Endothelial cell of umbilical vein (primary cell): ENCODE results near the gene SGSM1. TPM values are rescaled to one million over a fixed set of nuclear protein-coding genes. Genes with fewer than 3 reads are reported as not detected.

Experiments
- BruUV-seq: library from RNA; stranded (reverse); fragments of 400-500 nt; replicated peaks from 2 replicates; lab custom pipeline; 2021; lab: Mats Ljungman, UMichigan
- CTCF ChIA-PET: fragments of 300-600, 350-600 bp; sonication (Branson Sonifier 250); formaldehyde crosslinking; loops from one replicate; lab custom pipeline; 2021; ENCODE audit warnings: antibody characterized with exemption, inconsistent platforms; lab: Charles Lee
- POLR2A ChIA-PET: fragments of 300-600, 350-600 bp; sonication (Branson Sonifier 250); formaldehyde crosslinking; loops from one replicate; lab custom pipeline; 2021; ENCODE audit warnings: antibody characterized with exemption, inconsistent platforms; lab: Charles Lee
- DNase-seq: peaks from one replicate; pipeline ENCODE4 v3.0.0-alpha.2; 2011; ENCODE audit warnings: low read depth, low spot score
- FAIRE-seq: peaks from 2 replicates; lab custom pipeline; 2011; peaks lifted over from hg19 to GRCh38; lab: Jason Lieb, UNC
- H2AFZ ChIP-seq: 2 replicates; pipeline ENCODE4 v1.6.0; 2012; ENCODE audit warnings: low read depth, low read length, control low read depth, inconsistent platforms
- H3K27ac ChIP-seq: 2 replicates; pipeline ENCODE4 v1.5.1; 2011; ENCODE audit warnings: low read depth, mild to moderate bottlenecking, control low read depth, low read length, moderate library complexity; ENCODE audit not compliant: insufficient read depth
- H3K27me3 ChIP-seq, 2 experiments: 2 replicates each; pipeline versions ENCODE4 v1.6.0 to v1.6.1; 2011; ENCODE audit warnings: low read length in 2 of 2, mixed read lengths in 1 of 2; ENCODE audit not compliant: control insufficient read depth in 2 of 2, insufficient read depth in 2 of 2
- H3K36me3 ChIP-seq, 2 experiments: 2 replicates in 1 of 2; 3 replicates in 1 of 2; pipeline ENCODE4 v1.5.1; 2011; ENCODE audit warnings: low read length in 2 of 2, mild to moderate bottlenecking in 1 of 2, moderate library complexity in 1 of 2; ENCODE audit not compliant: control insufficient read depth in 2 of 2, insufficient read depth in 2 of 2; ENCODE audit errors: extremely low read depth in 1 of 2
- H3K4me1 ChIP-seq: 3 replicates; pipeline ENCODE4 v1.5.1; 2011; ENCODE audit warnings: mild to moderate bottlenecking, low read length; ENCODE audit not compliant: control insufficient read depth, insufficient read depth; ENCODE audit errors: extremely low read depth
- H3K4me2 ChIP-seq: 2 replicates; pipeline ENCODE4 v1.6.1; 2011; ENCODE audit warnings: low read length, control low read depth, mixed read lengths; ENCODE audit not compliant: insufficient read depth
- H3K4me3 ChIP-seq, 3 experiments: fragments of 200-600 bp in 1 of 3; sonication (generic), shearing (Covaris generic) in 1 of 3; replicated peaks in 1 of 3; 2 replicates each; pipeline ENCODE4 v1.5.1; 2011 to 2016; ENCODE audit warnings: control low read depth in 3 of 3, low read length in 3 of 3, mild to moderate bottlenecking in 2 of 3, inconsistent platforms in 1 of 3, low read depth in 1 of 3, moderate library complexity in 1 of 3; ENCODE audit not compliant: insufficient read depth in 1 of 3
- H3K79me2 ChIP-seq: 2 replicates; pipeline ENCODE4 v1.6.0; 2012; ENCODE audit warnings: low read length, inconsistent platforms; ENCODE audit not compliant: control insufficient read depth, insufficient read depth
- H3K9ac ChIP-seq: replicated peaks from 2 replicates; pipeline ENCODE3; 2011; ENCODE audit warnings: low read length, control low read depth; ENCODE audit not compliant: insufficient read depth; ENCODE audit errors: extremely low read depth
- H3K9me1 ChIP-seq: replicated peaks from 3 replicates; pipeline ENCODE4 v1.6.0; 2011; ENCODE audit warnings: mild to moderate bottlenecking, low read length; ENCODE audit not compliant: control insufficient read depth, insufficient read depth; ENCODE audit errors: extremely low read depth
- H3K9me3 ChIP-seq: replicated peaks from 2 replicates; pipeline ENCODE4 v1.5.1; 2012; ENCODE audit warnings: low read length, inconsistent platforms; ENCODE audit not compliant: control insufficient read depth, insufficient read depth
- H4K20me1 ChIP-seq: replicated peaks from 2 replicates; pipeline ENCODE3; 2011; ENCODE audit warnings: mild to moderate bottlenecking, low read length; ENCODE audit not compliant: control insufficient read depth, insufficient read depth; ENCODE audit errors: extremely low read depth
- EZH2 ChIP-seq: IDR thresholded peaks from 2 replicates; pipeline ENCODE4 v1.6.1; 2012; ENCODE audit warnings: borderline replicate concordance, low read depth, mild to moderate bottlenecking, moderate library complexity, low read length, inconsistent platforms; ENCODE audit not compliant: severe bottlenecking
- FOS ChIP-seq: IDR thresholded peaks from 2 replicates; pipeline ENCODE4 v1.6.1; 2011; ENCODE audit warnings: mild to moderate bottlenecking, low read length, moderate library complexity, borderline replicate concordance; ENCODE audit not compliant: insufficient read depth
- GATA2 ChIP-seq: IDR thresholded peaks from 2 replicates; pipeline ENCODE4 v1.7.0; 2011; ENCODE audit warnings: low read depth, mild to moderate bottlenecking, moderate library complexity, mixed read lengths, low read length; ENCODE audit not compliant: insufficient read length, insufficient read depth
- MYC ChIP-seq: IDR thresholded peaks from one replicate; pipeline ENCODE4 v1.6.1; 2011; ENCODE audit warnings: mild to moderate bottlenecking, low read depth, low read length
- POLR2A ChIP-seq: IDR thresholded peaks from 2 replicates; pipeline ENCODE4 v1.6.1; 2012; ENCODE audit warnings: low read depth, mild to moderate bottlenecking, control low read depth, low read length
- dilution Hi-C: fragments of 300-500 bp; cut with MboI; formaldehyde crosslinking; loops from one replicate; pipeline ENCODE4 v1.15.0; 2019; ENCODE audit warnings: low sequenced_read_pairs; ENCODE audit not compliant: extremely low pct_ligation_motif_present
- intact Hi-C: fragments of 100-400 bp; cut with micrococcal nuclease; formaldehyde crosslinking; loops from one replicate; pipeline ENCODE4 v1.10.0; 2022
- polyA plus RNA-seq, 4 experiments: library from polyadenylated mRNA; depleted of rRNA in 3 of 4; stranded (reverse) in 3 of 4; unstranded in 1 of 4; fragments of >200 nt; gene quantifications; 2 replicates each; pipeline versions ENCODE4 v1.2.1 to v1.2.3, GENCODE V29; 2011 to 2012; ENCODE audit warnings: missing spikeins in 1 of 4
- total RNA-seq: library from RNA; stranded (reverse); gene quantifications from 2 replicates; pipeline ENCODE4 v1.2.3, GENCODE V29; 2021

The SGSM1 gene
- total and polyA plus RNA-seq, 2 donors (not counting 3 experiments of a cell fraction or from before 2014, with no cell fraction given): 0.10 to 1.1 TPM

- Histone ChIP-seq H3K27me3 (peaks cover 2 to 3% of the 10 kb centered on the region in 2 experiments), H2AFZ (no peak overlapping the region), H3K4me3 (no peak overlapping the region), H3K27ac (no peak overlapping the region), H3K9me1 (no peaks in the 10 kb centered on the region), H3K79me2 (no peaks in the 10 kb centered on the region), H3K36me3 (no peaks in the 10 kb centered on the region), H4K20me1 (no peaks in the 10 kb centered on the region), H3K4me2 (no peak overlapping the region), H3K9ac (no peak overlapping the region), H3K4me1 (no peaks in the 10 kb centered on the region), H3K9me3 (no peaks in the 10 kb centered on the region)
- dilution Hi-C loops (no loop called here), intact Hi-C loops (no loop called here)
- no TSS peak for BruUV-seq
- CTCF ChIA-PET: interaction anchor here (1.2 to 2.0 kb wide), 3 partner anchors 16 to 24 kb away, joined by 4 to 6 read pairs (median 6); no protein-coding TSS in a partner anchor
- no peak for FAIRE-seq
- no peak for TF ChIP-seq FOS
- TF ChIP-seq MYC: no peak
- TF ChIP-seq GATA2: no peak
- no peak for TF ChIP-seq POLR2A
- TF ChIP-seq EZH2: no peak
- POLR2A ChIA-PET: no interaction called here
- DNase-seq: no peak
These were observed 20.8 kb downstream of the SGSM1 start for GRCh38 chr22:24826710-24827285.

GRCh38 chr22:24827296-24827695 lies 21.3 kb downstream of the SGSM1 start:
- DNase-seq (no peak), FAIRE-seq (no peak)
- Histone ChIP-seq H3K27me3 (peaks cover 2 to 3% of the 10 kb centered on the region in 2 experiments), H3K4me2 (no peak overlapping the region), H3K9me3 (no peaks in the 10 kb centered on the region), H3K36me3 (no peaks in the 10 kb centered on the region), H3K4me1 (no peaks in the 10 kb centered on the region), H3K4me3 (no peak overlapping the region), H4K20me1 (no peaks in the 10 kb centered on the region), H3K79me2 (no peaks in the 10 kb centered on the region), H3K9ac (no peak overlapping the region), H3K27ac (no peak overlapping the region), H2AFZ (no peak overlapping the region), H3K9me1 (no peaks in the 10 kb centered on the region)
- dilution Hi-C loops (no loop called here), intact Hi-C loops (no loop called here)
- no TSS peak for BruUV-seq
- no peak for TF ChIP-seq MYC
- POLR2A ChIA-PET: no interaction called here
- CTCF ChIA-PET: interaction anchor here (1.4 to 2.0 kb wide), 2 partner anchors 16 to 23 kb away, joined by 4 to 6 read pairs; no protein-coding TSS in a partner anchor
